NCI-H2029 (cell line): Measurements from ENCODE around the gene AKAP8L.
A peak's percentile ranks its signal among the peaks of the same experiment; 100 is the strongest.
"Not testable (repeated sequence)": the region's sequence is repeated elsewhere in the genome, so short reads cannot be mapped to it uniquely, and the experiment has no call there.

Source experiments
- DNase-seq: peaks from one replicate; lab custom pipeline; 2025; lab: John Stamatoyannopoulos, UW

The AKAP8L gene

GRCh38 chr19:15352535-15352934 is 66.3 kb downstream of the AKAP8L start:
- DNase-seq, result not testable (repeated sequence)

GRCh38 chr19:15341328-15341727 is 77.5 kb downstream of the AKAP8L start:
- DNase-seq, result not testable (repeated sequence)

GRCh38 chr19:15340086-15340485 is 78.7 kb downstream of the AKAP8L start:
- DNase-seq, result no peak

- DNase-seq, result no peak
Observed at GRCh38 chr19:15337202-15337601, 81.6 kb downstream of the AKAP8L start.

GRCh38 chr19:15335992-15336391 is 82.8 kb downstream of the AKAP8L start:
- DNase-seq, result peak; percentile 37

- DNase-seq, result peak; percentile 49
Observed at GRCh38 chr19:15332311-15332996, 86.3 kb downstream of the AKAP8L start, which contains the start of gene BRD4. TSS of gene BRD4 (minus strand) at chr19:15332539. CDS start at chr19:15273099, 59,440 bp downstream.

- peak; percentile 33 for DNase-seq
Observed at GRCh38 chr19:15331419-15332310, 87.1 kb downstream of the AKAP8L start.

GRCh38 chr19:15330801-15331418 is 87.9 kb downstream of the AKAP8L start:
- DNase-seq, result no peak
